Fibroblast of mammary gland (primary cell): ENCODE results near the gene FBXL5.

ENCODE experiments used
- DNase-seq: peaks from one replicate; pipeline ENCODE4 v3.0.0-alpha.2; 2010; ENCODE audit warnings: low read depth
- H3K4me3 ChIP-seq: 2 replicates; pipeline ENCODE4 v1.5.1; 2011; ENCODE audit warnings: low read depth, mild to moderate bottlenecking, low read length, moderate library complexity; ENCODE audit not compliant: control insufficient read depth
- CTCF ChIP-seq: conservative IDR thresholded peaks from 2 replicates; pipeline ENCODE4 v1.5.1; 2011; ENCODE audit warnings: low read depth, low read length, inconsistent platforms; ENCODE audit not compliant: control insufficient read depth, insufficient read depth

The FBXL5 gene

GRCh38 chr4:15653420-15653819 lies 1.7 kb downstream of the FBXL5 start:
- peak overlapping the region; percentile 70 for H3K4me3 ChIP-seq
- DNase-seq, result no peak
- no peak for TF ChIP-seq CTCF

- peak; percentile 12 for DNase-seq
- peak overlapping the region; percentile 70 for H3K4me3 ChIP-seq
These were observed 2.3 kb downstream of the FBXL5 start for GRCh38 chr4:15652841-15653240.

GRCh38 chr4:15652191-15652590 lies 3.0 kb downstream of the FBXL5 start:
- no peak for DNase-seq
- H3K4me3 ChIP-seq, result no peak overlapping the region
- TF ChIP-seq CTCF, result no peak

More at GRCh38 chr4:15652841-15653240, 2.3 kb downstream of the FBXL5 start:
- no peak for TF ChIP-seq CTCF

- peak; percentile 2 for DNase-seq
- TF ChIP-seq CTCF, result no peak
- no peak overlapping the region for H3K4me3 ChIP-seq
These were observed 3.5 kb downstream of the FBXL5 start for GRCh38 chr4:15651676-15652075.

GRCh38 chr4:15649914-15650545 lies 5.1 kb downstream of the FBXL5 start:
- H3K4me3 ChIP-seq, result no peak overlapping the region
- TF ChIP-seq CTCF, result peak; percentile 76
- DNase-seq, result peak; percentile 71

- H3K4me3 ChIP-seq, result no peak overlapping the region
- TF ChIP-seq CTCF, result no peak
- DNase-seq, result no peak
These were observed 6.6 kb downstream of the FBXL5 start for GRCh38 chr4:15648600-15648999.

- no peak overlapping the region for H3K4me3 ChIP-seq
- DNase-seq, result no peak
- no peak for TF ChIP-seq CTCF
These were observed 16.7 kb downstream of the FBXL5 start for GRCh38 chr4:15638418-15638817.
